ENCODE results near the gene NUDC. TPM values are rescaled to one million over a fixed set of nuclear protein-coding genes. Genes with fewer than 3 reads are reported as not detected.
"Not testable (repeated sequence)": the region's sequence is repeated elsewhere in the genome, so short reads cannot be mapped to it uniquely, and the experiment has no call there.

The NUDC gene
- total RNA-seq, 4 donors from 2014 or later = 34.1 to 65.2 (median 46.5) TPM

GRCh38 chr1:26981146-26981846 is 59.8 kb downstream of the NUDC start:
- H3K4me1 ChIP-seq = no peaks in the 10 kb centered on the region
- WGBS = 76% methylated on average over 3 of the region's 3 CpGs
- H3K36me3 ChIP-seq = no peaks in the 10 kb centered on the region
- no peaks in the 10 kb centered on the region for H3K9me3 ChIP-seq
- H3K27me3 ChIP-seq = peaks cover 5% of the 10 kb centered on the region
- TF ChIP-seq POLR2AphosphoS5 (IDR thresholded peaks at IDR 0.05) (no peak), EP300 (IDR thresholded peaks at IDR 0.05) (no peak), CTCF (IDR thresholded peaks at IDR 0.05) (no peak), POLR2A (IDR thresholded peaks at IDR 0.05) (no peak)
- no peak overlapping the region for H3K27ac ChIP-seq
- DNase-seq (ENCODE audit: low spot score in 2 of 2) = no peak
- no peak overlapping the region for H3K4me3 ChIP-seq

DNA sequence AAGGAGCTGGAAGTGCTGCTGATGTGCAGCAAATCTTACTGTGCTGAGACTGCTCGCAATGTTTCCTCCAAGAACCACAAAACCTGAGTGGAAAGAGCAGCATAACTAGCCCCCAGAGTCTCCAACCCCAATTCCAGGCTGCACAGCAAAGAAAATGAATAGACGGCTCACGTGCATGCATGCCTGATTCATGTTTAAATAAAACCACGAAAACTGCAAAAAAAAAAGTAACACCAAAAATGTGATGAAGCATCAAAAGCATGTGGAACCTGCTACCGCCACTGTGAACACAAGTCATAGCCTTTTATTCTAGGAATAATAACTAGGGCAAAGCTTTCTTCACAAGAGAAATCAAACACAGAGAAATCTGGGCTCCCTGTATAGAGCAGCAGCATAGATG is 62.3 kb downstream of the NUDC start:
- no peak overlapping the region for H3K27ac ChIP-seq
- no peaks in the 10 kb centered on the region for H3K36me3 ChIP-seq
- no peak overlapping the region for H3K4me3 ChIP-seq
- WGBS = 62% methylated on average over 5 of the region's 5 CpGs
- no peaks in the 10 kb centered on the region for H3K9me3 ChIP-seq
- H3K4me1 ChIP-seq = no peaks in the 10 kb centered on the region
- no peak for TF ChIP-seq CTCF (IDR thresholded peaks at IDR 0.05)
- no peak for TF ChIP-seq POLR2AphosphoS5 (IDR thresholded peaks at IDR 0.05)
- TF ChIP-seq POLR2A (IDR thresholded peaks at IDR 0.05) = no peak
- TF ChIP-seq EP300 (IDR thresholded peaks at IDR 0.05) = no peak
- no peak for DNase-seq (ENCODE audit: low spot score in 2 of 2)
- H3K27me3 ChIP-seq = peaks cover 5% of the 10 kb centered on the region

- WGBS = 83% methylated on average over 8 of the region's 8 CpGs
- H3K27me3 ChIP-seq = peaks cover 5% of the 10 kb centered on the region
- no peaks in the 10 kb centered on the region for H3K9me3 ChIP-seq
- DNase-seq (ENCODE audit: low spot score in 2 of 2) = no peak
- H3K4me1 ChIP-seq = no peaks in the 10 kb centered on the region
- TF ChIP-seq CTCF (IDR thresholded peaks at IDR 0.05) = no peak
- TF ChIP-seq EP300 (IDR thresholded peaks at IDR 0.05) = no peak
- no peak for TF ChIP-seq POLR2A (IDR thresholded peaks at IDR 0.05)
- TF ChIP-seq POLR2AphosphoS5 (IDR thresholded peaks at IDR 0.05) = no peak
- H3K4me3 ChIP-seq = no peak overlapping the region
- no peak overlapping the region for H3K27ac ChIP-seq
- no peaks in the 10 kb centered on the region for H3K36me3 ChIP-seq
Measured at GRCh38 chr1:26984291-26984690, 62.7 kb downstream of the NUDC start.

- TF ChIP-seq POLR2A (IDR thresholded peaks at IDR 0.05) (no peak), POLR2AphosphoS5 (IDR thresholded peaks at IDR 0.05) (no peak), CTCF (IDR thresholded peaks at IDR 0.05) (no peak), EP300 (IDR thresholded peaks at IDR 0.05) (no peak)
- H3K4me1 ChIP-seq = no peaks in the 10 kb centered on the region
- DNase-seq (ENCODE audit: low spot score in 2 of 2) = no peak
- WGBS = 28% methylated on average over 2 of the region's 2 CpGs
- H3K36me3 ChIP-seq = no peaks in the 10 kb centered on the region
- peaks cover 10% of the 10 kb centered on the region for H3K27me3 ChIP-seq
- no peak overlapping the region for H3K4me3 ChIP-seq
- H3K9me3 ChIP-seq = no peaks in the 10 kb centered on the region
- no peak overlapping the region for H3K27ac ChIP-seq
Measured at GRCh38 chr1:26986658-26987057, 65.1 kb downstream of the NUDC start.

GRCh38 chr1:26989403-26990109 is 68.0 kb downstream of the NUDC start:
- not testable (repeated sequence) for H3K4me3 ChIP-seq; H3K9me3 ChIP-seq; H3K27ac ChIP-seq; H3K36me3 ChIP-seq; DNase-seq (ENCODE audit: low spot score in 2 of 2)
- WGBS = 82% methylated on average over 12 of the region's 12 CpGs
- H3K4me1 ChIP-seq = peaks cover 18% of the 10 kb centered on the region
- H3K27me3 ChIP-seq = peaks cover 28% of the 10 kb centered on the region

Measured in suprapubic skin (tissue), 4 donors.